PC-9 (cell line): Measurements from ENCODE around the gene NAXD. TPM values are rescaled to one million over a fixed set of nuclear protein-coding genes. Genes with fewer than 3 reads are reported as not detected.

Source experiments
- BruUV-seq: library from RNA; stranded (reverse); fragments of 400-500 nt; replicated peaks from 2 replicates; lab custom pipeline; 2021; lab: Mats Ljungman, UMichigan
- CTCF ChIA-PET: fragments of 300-600 bp; sonication (Branson Sonifier 250); formaldehyde crosslinking; loops from one replicate; lab custom pipeline; 2022; ENCODE audit warnings: antibody characterized with exemption; lab: Charles Lee
- POLR2A ChIA-PET: fragments of 300-600 bp; sonication (Branson Sonifier 250); formaldehyde crosslinking; loops from one replicate; lab custom pipeline; 2022; ENCODE audit warnings: antibody characterized with exemption; ENCODE audit not compliant: unreplicated experiment; lab: Charles Lee
- DNase-seq, 2 experiments: peaks; one replicate each; pipeline versions ENCODE4 v3.0.0 to v3.0.0-alpha.2; 2015 to 2022; ENCODE audit warnings: mixed read lengths in 1 of 2
- H2AFZ ChIP-seq: fragments of 200-600 bp; sonication (generic); 2 replicates; pipeline ENCODE4 v1.8.1; 2017; ENCODE audit warnings: antibody characterized with exemption
- H3F3A ChIP-seq: fragments of 200-600 bp; sonication (generic); 2 replicates; pipeline ENCODE4 v1.8.1; 2017; ENCODE audit warnings: antibody characterized with exemption, mild to moderate bottlenecking, low read depth; ENCODE audit not compliant: insufficient read depth
- H3K27ac ChIP-seq: fragments of 200-600 bp; sonication (generic); 2 replicates; pipeline ENCODE4 v1.6.1; 2016; ENCODE audit warnings: mixed run types
- H3K27me3 ChIP-seq: fragments of 200-600 bp; sonication (generic); 2 replicates; pipeline ENCODE4 v1.6.1; 2016; ENCODE audit warnings: low read depth, mixed run types; ENCODE audit not compliant: insufficient read depth
- H3K36me3 ChIP-seq: fragments of 200-600 bp; sonication (generic); 2 replicates; pipeline ENCODE4 v1.6.1; 2016; ENCODE audit warnings: low read depth, mixed run types
- H3K4me1 ChIP-seq: fragments of 200-600 bp; sonication (generic); replicated peaks from 2 replicates; pipeline ENCODE4 v1.6.1; 2016; ENCODE audit warnings: mixed run types; ENCODE audit not compliant: insufficient read depth
- H3K4me2 ChIP-seq: fragments of 200-600 bp; sonication (generic); 2 replicates; pipeline ENCODE4 v1.6.1; 2017; ENCODE audit warnings: mixed run types
- H3K4me3 ChIP-seq: fragments of 200-600 bp; sonication (generic); 2 replicates; pipeline ENCODE4 v1.6.1; 2016; ENCODE audit warnings: mixed run types
- H3K79me2 ChIP-seq: fragments of 200-600 bp; sonication (generic); 2 replicates; pipeline ENCODE4 v1.6.1; 2017; ENCODE audit warnings: low read depth, mixed run types
- H3K9me2 ChIP-seq: fragments of 200-600 bp; sonication (generic); 2 replicates; pipeline ENCODE4 v1.8.1; 2017; ENCODE audit warnings: mild to moderate bottlenecking; ENCODE audit not compliant: insufficient read depth
- H3K9me3 ChIP-seq: fragments of 200-600 bp; sonication (generic); 2 replicates; pipeline ENCODE4 v1.8.1; 2016; ENCODE audit warnings: low read depth; ENCODE audit not compliant: insufficient read depth
- H4K20me1 ChIP-seq: fragments of 200-600 bp; sonication (generic); 2 replicates; pipeline ENCODE4 v1.8.1; 2017; ENCODE audit not compliant: insufficient read depth
- CTCF ChIP-seq: fragments of 200-600 bp; sonication (generic); conservative IDR thresholded peaks from 2 replicates; pipeline ENCODE4 v1.6.1; 2017; ENCODE audit warnings: mixed run types, antibody characterized with exemption, mild to moderate bottlenecking, moderate library complexity
- EZH2 ChIP-seq: fragments of 200-600 bp; sonication (generic); IDR thresholded peaks from 2 replicates; pipeline ENCODE4 v1.8.0; 2017; ENCODE audit warnings: antibody characterized with exemption, low read depth
- intact Hi-C: fragments of 100-400 bp; cut with micrococcal nuclease; formaldehyde crosslinking; loops from one replicate; pipeline ENCODE4 v1.10.0; 2022; ENCODE audit not compliant: unreplicated experiment
- total RNA-seq: library from RNA; stranded (reverse); gene quantifications from 2 replicates; pipeline ENCODE4 v1.2.3, GENCODE V29; 2021

The NAXD gene
- total RNA-seq, 1 experiment from 2014 or later = 30.2 TPM

GRCh38 chr13:110610955-110611595, 4.3 kb upstream of the NAXD start:
- BruUV-seq = no TSS peak
- no peak for TF ChIP-seq CTCF
- TF ChIP-seq EZH2 = no peak
- CTCF ChIA-PET = no interaction called here
- peak overlapping the region; percentile 62; the same call in 1 of the 2 replicates for H3K27ac ChIP-seq
- peaks cover 30% of the 10 kb centered on the region for H3K4me1 ChIP-seq
- H3K79me2 ChIP-seq = peaks cover 6% of the 10 kb centered on the region
- H3K4me2 ChIP-seq = peak overlapping the region; percentile 70
- DNase-seq = no peak
- no peaks in the 10 kb centered on the region for H3K36me3 ChIP-seq
- intact Hi-C loops = loop anchor here (5.0 kb wide), 1 partner anchor 306 kb away; the partner anchor contains the start of gene ANKRD10
- POLR2A ChIA-PET = no interaction called here
- no peaks in the 10 kb centered on the region; the same call in 1 of the 2 replicates for H3K9me3 ChIP-seq
- H2AFZ ChIP-seq = no peak overlapping the region
- H3K9me2 ChIP-seq = no peaks in the 10 kb centered on the region
- H3F3A ChIP-seq = peaks cover 10% of the 10 kb centered on the region
- no peaks in the 10 kb centered on the region for H4K20me1 ChIP-seq
- no peaks in the 10 kb centered on the region for H3K27me3 ChIP-seq
- H3K4me3 ChIP-seq = no peak overlapping the region

GRCh38 chr13:110615005-110615321, 382 bp upstream of the NAXD start:
- DNase-seq = no peak
- H3K79me2 ChIP-seq = peaks cover 45% of the 10 kb centered on the region
- H4K20me1 ChIP-seq = peaks cover 36% of the 10 kb centered on the region
- peak overlapping the region; percentile 65 for H3K27ac ChIP-seq
- H2AFZ ChIP-seq = peak overlapping the region; percentile 97
- intact Hi-C loops = loop anchor here (1.0 kb wide), 1 partner anchor 25 kb away; no protein-coding TSS in a partner anchor
- BruUV-seq = no TSS peak
- CTCF ChIA-PET = interaction anchor here (0.6 kb wide), 1 partner anchor 17 kb away, joined by 3 read pairs; no protein-coding TSS in a partner anchor
- H3K4me1 ChIP-seq = peaks cover 33% of the 10 kb centered on the region
- peak overlapping the region; percentile 90; the same call in 1 of the 2 replicates for H3K4me3 ChIP-seq
- H3K9me2 ChIP-seq = no peaks in the 10 kb centered on the region
- peaks cover 24% of the 10 kb centered on the region for H3F3A ChIP-seq
- no peaks in the 10 kb centered on the region; the same call in 1 of the 2 replicates for H3K9me3 ChIP-seq
- TF ChIP-seq EZH2 = no peak
- TF ChIP-seq CTCF = no peak
- H3K27me3 ChIP-seq = no peaks in the 10 kb centered on the region
- POLR2A ChIA-PET = interaction anchor here (0.5 kb wide), 1 partner anchor 100 kb away, joined by 4 read pairs; no protein-coding TSS in a partner anchor
- H3K4me2 ChIP-seq = peak overlapping the region; percentile 100
- peaks cover 10% of the 10 kb centered on the region; the same call in 1 of the 2 replicates for H3K36me3 ChIP-seq

- peak overlapping the region; percentile 90 for H3K4me3 ChIP-seq
- DNase-seq = peak; percentile 71 to 84
- no TSS peak for BruUV-seq
- peak overlapping the region; percentile 100 for H3K4me2 ChIP-seq
- no peaks in the 10 kb centered on the region; the same call in 1 of the 2 replicates for H3K9me3 ChIP-seq
- POLR2A ChIA-PET = interaction anchor here (0.5 to 0.7 kb wide), 4 partner anchors 23 to 537 kb away, joined by 3 to 4 read pairs (median 4); no protein-coding TSS in a partner anchor
- no peaks in the 10 kb centered on the region for H3K27me3 ChIP-seq
- H3K4me1 ChIP-seq = peaks cover 23% of the 10 kb centered on the region
- H3F3A ChIP-seq = peaks cover 16% of the 10 kb centered on the region
- H4K20me1 ChIP-seq = peaks cover 51% of the 10 kb centered on the region
- TF ChIP-seq EZH2 (no peak), CTCF (no peak)
- intact Hi-C loops = loop anchor here (1.0 to 2.0 kb wide), 2 partner anchors 92 to 96 kb away; partner anchors contain the start of gene ING1
- CTCF ChIA-PET = no interaction called here
- H3K36me3 ChIP-seq = peaks cover 13% of the 10 kb centered on the region; the same call in 1 of the 2 replicates
- H3K27ac ChIP-seq = peak overlapping the region; percentile 65
- H3K79me2 ChIP-seq = peaks cover 59% of the 10 kb centered on the region
- peak overlapping the region; percentile 97 for H2AFZ ChIP-seq
- no peaks in the 10 kb centered on the region for H3K9me2 ChIP-seq
Measured at GRCh38 chr13:110616103-110617101, 1.1 kb downstream of the NAXD start.
